ES-I3 (cell line): Measurements from ENCODE around the gene SOCS1.

Experiments used
- H3K36me3 ChIP-seq: 2 replicates; pipeline ENCODE4 v1.6.1; 2013; ENCODE audit warnings: mild to moderate bottlenecking, low read length, control low read depth, moderate library complexity; ENCODE audit not compliant: insufficient read depth
- H3K4me1 ChIP-seq: 2 replicates; pipeline ENCODE4 v1.6.1; 2013; ENCODE audit warnings: mild to moderate bottlenecking, control low read depth, low read length; ENCODE audit not compliant: insufficient read depth
- H3K9ac ChIP-seq: 2 replicates; pipeline ENCODE4 v1.6.1; 2013; ENCODE audit warnings: low read depth, mild to moderate bottlenecking, low read length, moderate library complexity
- H3K9me3 ChIP-seq: 2 replicates; pipeline ENCODE4 v1.6.1; 2013; ENCODE audit warnings: mild to moderate bottlenecking, low read length, moderate library complexity; ENCODE audit not compliant: control insufficient read depth, insufficient read depth

The SOCS1 gene

GRCh38 chr16:11219178-11219577 is 36.8 kb downstream of the SOCS1 start:
- Histone ChIP-seq H3K9ac (no peak overlapping the region), H3K36me3 (no peaks in the 10 kb centered on the region), H3K4me1 (peaks cover 3% of the 10 kb centered on the region; the same call in 1 of the 2 replicates), H3K9me3 (peaks cover 10% of the 10 kb centered on the region)

DNA sequence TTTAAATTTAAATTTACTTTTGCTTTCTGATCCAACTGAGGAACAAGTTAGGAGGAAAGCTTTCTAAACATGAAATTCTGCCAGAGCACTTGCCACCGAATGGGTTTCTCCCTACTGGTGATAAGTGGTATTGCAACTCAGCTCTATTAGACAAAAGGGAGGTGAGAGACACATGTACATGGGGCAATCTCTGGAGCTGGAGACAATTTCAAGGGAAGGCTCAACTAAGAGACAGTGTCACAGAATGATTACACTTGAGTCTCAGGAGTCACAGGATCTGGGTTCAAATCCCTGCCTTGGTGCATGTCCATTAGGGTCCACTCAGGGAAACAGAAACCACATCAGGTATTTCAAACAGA is 37.4 kb downstream of the SOCS1 start:
- Histone ChIP-seq H3K9ac (no peak overlapping the region), H3K36me3 (no peaks in the 10 kb centered on the region), H3K4me1 (no peaks in the 10 kb centered on the region), H3K9me3 (peaks cover 10% of the 10 kb centered on the region)

- Histone ChIP-seq H3K36me3 (no peaks in the 10 kb centered on the region), H3K4me1 (no peaks in the 10 kb centered on the region), H3K9ac (no peak overlapping the region), H3K9me3 (peaks cover 10% of the 10 kb centered on the region)
These were observed 38.1 kb downstream of the SOCS1 start for GRCh38 chr16:11217651-11218603.

GRCh38 chr16:11215935-11216556 is 40.0 kb downstream of the SOCS1 start:
- H3K9ac ChIP-seq = no peak overlapping the region
- peaks cover 10% of the 10 kb centered on the region for H3K9me3 ChIP-seq
- H3K36me3 ChIP-seq = no peaks in the 10 kb centered on the region
- no peaks in the 10 kb centered on the region for H3K4me1 ChIP-seq

DNA sequence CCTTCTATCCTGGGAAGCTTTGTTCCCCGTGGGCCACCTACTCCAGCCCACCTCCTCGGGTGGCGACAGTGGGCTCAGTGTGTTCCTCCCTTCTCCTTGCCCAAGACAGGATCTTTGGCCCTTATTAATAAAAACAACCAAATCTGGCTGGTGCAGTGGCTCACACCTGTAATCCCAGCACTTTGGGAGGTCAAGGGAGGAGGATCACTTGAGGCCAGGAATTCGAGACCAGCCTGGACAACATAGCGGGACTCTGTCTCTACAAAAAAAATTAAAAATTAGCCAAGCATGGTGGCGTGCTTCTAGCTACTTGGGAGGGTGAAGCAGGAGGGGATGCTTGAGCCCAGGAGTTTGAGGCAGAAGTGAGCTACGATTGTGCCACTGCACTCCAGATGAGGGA is 42.2 kb downstream of the SOCS1 start:
- Histone ChIP-seq H3K9me3 (peaks cover 7% of the 10 kb centered on the region), H3K36me3 (no peaks in the 10 kb centered on the region), H3K9ac (no peak overlapping the region), H3K4me1 (no peaks in the 10 kb centered on the region)

DNA sequence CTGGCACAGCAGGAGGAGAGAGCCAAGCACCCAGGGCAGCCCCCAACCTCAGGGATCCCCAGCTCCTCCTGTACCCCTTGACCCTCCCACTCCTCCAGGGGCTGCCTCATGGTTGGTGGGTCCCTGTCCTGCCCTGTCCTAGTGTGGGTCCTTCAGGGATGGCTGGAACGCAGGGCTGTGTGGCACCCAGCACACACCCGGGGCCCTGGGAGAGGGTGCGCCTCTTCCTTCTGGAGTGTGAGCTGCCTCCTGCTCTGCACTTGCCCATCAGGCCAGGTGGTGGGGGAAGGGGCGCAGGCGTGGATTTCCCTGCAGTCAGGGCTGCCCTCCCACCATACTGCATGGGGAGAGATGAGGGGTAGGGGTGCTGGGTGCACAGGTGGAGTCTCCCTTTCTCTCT is 42.6 kb downstream of the SOCS1 start:
- H3K9ac ChIP-seq = no peak overlapping the region
- H3K36me3 ChIP-seq = no peaks in the 10 kb centered on the region
- peaks cover 3% of the 10 kb centered on the region for H3K9me3 ChIP-seq
- H3K4me1 ChIP-seq = no peaks in the 10 kb centered on the region

DNA sequence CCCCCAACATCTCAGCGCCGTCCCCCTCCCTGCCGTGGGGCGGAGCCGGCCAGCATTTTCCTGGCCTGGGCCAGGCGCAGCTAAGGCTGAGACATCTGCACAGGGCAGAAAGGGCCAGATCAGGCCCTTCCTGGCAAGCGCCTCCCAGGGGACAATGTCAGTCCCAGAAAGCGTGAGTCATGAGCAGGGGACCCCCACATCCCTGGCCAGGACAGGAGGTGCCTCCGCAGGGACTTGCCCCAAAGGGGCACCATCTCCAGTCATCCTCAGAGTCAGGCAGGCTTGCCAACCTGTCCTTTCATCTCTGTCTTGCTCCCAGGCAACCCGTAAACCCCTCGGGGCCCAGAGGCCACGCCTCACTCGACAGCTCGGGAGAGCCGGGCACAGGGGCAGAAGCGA is 43.2 kb downstream of the SOCS1 start:
- Histone ChIP-seq H3K4me1 (no peaks in the 10 kb centered on the region), H3K9ac (no peak overlapping the region), H3K36me3 (no peaks in the 10 kb centered on the region), H3K9me3 (no peaks in the 10 kb centered on the region; the same call in none of the 2 replicates)

DNA sequence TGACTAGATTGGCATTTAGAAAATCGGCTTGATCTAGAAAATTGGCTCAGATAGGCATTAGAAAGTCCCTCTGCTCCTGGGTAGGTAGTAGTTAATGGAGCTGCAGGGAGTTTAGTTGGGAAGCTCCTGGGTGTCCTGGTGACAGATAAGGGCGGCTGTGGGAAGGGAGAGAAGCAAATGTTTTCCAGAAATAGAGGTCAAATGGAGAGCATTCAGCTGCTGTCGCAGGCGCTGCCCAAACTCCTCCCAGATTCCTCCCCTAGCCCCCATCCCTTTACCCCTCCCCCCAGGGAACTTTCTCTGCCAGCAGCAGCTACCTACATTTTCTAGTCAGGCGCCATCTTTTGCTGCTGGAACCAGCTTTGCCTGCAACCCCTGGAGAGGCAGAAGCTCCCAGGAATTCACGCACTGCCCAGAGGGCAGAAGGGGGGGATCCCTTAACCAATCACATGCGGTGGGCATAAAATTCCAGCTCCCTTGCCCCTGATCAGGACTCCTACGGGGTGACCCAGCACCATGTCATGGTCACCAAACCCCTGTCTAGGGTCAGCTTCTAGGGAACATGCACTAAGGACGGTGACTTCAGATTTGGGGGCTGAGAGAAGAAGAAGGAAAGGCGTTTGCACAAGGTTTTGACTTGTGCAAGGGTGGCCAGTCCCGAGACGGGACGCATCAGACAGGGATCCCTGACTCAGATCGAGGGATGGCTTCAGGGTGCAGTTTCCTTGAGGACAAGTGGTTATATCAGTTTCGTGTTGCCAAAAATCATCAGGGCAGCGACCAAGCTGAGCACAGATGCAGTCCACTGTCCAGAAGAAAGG is 43.8 kb downstream of the SOCS1 start:
- Histone ChIP-seq H3K9me3 (peaks cover 3% of the 10 kb centered on the region), H3K36me3 (no peaks in the 10 kb centered on the region), H3K9ac (no peak overlapping the region), H3K4me1 (no peaks in the 10 kb centered on the region)

DNA sequence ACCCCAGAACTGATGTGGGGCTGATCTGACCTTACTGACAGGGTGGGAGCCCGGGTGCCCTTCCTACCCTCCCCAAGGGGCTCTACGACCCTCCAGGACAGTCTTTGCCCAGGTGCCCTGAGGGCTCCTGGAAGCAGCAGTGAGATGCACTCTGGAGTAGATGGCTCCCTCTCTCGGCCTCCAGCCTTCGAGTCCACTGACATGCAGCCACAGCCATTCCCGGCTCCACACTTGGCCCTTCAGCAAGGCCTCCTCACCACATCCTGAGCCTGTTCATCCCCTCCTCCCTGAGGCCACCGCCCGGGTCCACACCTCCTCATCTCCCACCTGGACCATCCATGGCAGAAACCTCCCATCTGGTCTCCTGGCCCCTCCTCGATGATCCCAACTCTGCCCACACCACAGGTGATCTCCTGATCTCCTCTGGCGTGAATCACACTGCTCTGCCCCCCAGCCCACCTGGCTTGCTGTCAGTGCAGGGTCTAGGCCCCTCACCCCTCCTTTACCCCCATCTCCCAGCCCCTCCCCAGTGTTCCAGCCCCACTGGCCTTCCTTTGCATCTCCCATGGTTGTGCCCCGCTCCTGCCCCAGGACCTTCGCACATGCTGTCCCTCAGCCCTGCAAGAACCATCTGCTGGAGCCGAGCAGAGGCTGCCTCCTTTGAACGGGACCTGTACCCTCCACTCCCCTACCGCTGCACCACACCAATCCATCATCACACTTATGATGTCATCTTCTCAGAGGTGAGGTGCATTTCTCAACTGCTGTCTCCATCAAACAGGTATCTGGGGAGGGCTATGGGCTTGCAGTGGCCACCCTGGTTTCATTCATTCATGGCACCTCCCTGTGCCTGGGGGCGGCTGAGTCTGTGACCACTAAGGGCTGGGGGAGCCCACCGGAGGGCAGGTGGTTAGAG is 44.7 kb downstream of the SOCS1 start:
- H3K9ac ChIP-seq = no peak overlapping the region
- no peaks in the 10 kb centered on the region for H3K36me3 ChIP-seq
- peaks cover 3% of the 10 kb centered on the region; the same call in 1 of the 2 replicates for H3K9me3 ChIP-seq
- peaks cover 3% of the 10 kb centered on the region; the same call in 1 of the 2 replicates for H3K4me1 ChIP-seq

DNA sequence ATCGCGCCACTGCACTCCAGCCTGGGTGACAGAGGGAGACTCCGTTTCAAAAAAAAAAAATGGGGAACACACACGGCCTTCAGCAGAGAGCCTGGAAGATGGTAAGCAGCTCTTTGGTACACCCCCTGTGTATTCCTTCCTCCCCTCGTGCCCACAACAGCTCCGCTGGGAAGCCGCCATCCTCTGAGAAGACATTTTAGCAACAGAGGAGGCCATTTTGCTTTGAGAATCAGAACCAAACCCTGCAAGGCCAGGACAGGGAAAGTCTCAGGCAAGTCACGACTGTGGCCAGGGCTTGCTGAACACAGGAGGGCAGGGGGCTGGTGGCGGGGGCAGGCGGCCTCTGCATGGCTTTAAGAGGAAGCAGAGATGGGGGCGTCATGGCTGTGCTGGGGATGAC is 45.7 kb downstream of the SOCS1 start:
- Histone ChIP-seq H3K4me1 (peaks cover 11% of the 10 kb centered on the region; the same call in 1 of the 2 replicates), H3K9me3 (0 out of 2 replicates have a peak, but pooled peaks cover 3% of the 10 kb centered on the region), H3K36me3 (no peaks in the 10 kb centered on the region), H3K9ac (no peak overlapping the region)

DNA sequence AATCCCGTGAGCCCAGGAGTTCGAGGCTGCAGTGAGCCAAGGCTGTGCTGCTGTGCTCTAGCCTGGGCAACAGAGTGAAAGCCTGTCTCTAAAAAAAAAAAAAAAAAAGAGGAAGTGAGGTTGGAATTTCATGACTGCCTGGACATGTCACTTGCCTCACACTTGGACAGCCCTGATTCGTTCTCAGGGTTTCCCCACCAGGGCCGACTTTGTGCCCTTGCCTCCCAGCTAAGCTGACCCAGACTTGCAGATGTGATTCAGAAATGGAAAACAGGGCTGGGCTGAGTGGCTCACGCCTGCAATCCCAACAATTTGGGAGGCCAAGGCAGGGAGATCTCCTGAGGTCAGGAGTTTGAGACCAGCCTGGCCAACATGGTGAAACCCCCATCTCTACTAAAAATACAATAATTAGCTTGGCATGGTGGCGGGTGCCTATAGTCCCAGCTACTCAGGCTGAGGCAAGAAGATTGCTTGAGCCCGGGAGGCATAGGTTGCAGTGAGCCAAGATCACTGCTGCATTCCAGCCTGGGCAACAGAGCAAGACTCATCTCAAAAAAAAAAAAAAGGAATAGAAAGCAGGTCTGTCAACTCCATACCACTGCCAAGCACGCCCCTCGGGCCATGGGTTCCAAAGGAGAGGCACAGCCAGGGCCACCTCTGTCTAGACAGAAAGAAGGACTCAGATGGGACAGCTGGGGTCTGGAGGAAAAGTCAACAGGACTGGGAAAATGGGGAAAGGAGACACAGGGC is 46.9 kb downstream of the SOCS1 start:
- no peaks in the 10 kb centered on the region for H3K36me3 ChIP-seq
- H3K9me3 ChIP-seq = 0 out of 2 replicates have a peak, but pooled peaks cover 3% of the 10 kb centered on the region
- no peak overlapping the region for H3K9ac ChIP-seq
- H3K4me1 ChIP-seq = peaks cover 11% of the 10 kb centered on the region; the same call in 1 of the 2 replicates

- 0 out of 2 replicates have a peak, but pooled peaks cover 3% of the 10 kb centered on the region for H3K9me3 ChIP-seq
- no peaks in the 10 kb centered on the region for H3K36me3 ChIP-seq
- H3K9ac ChIP-seq = no peak overlapping the region
- H3K4me1 ChIP-seq = peaks cover 17% of the 10 kb centered on the region
These were observed 48.4 kb downstream of the SOCS1 start for GRCh38 chr16:11207646-11208045.
